Measurements from ENCODE around the gene GAGE10. TPM values are rescaled to one million over a fixed set of nuclear protein-coding genes. Genes with fewer than 3 reads are reported as not detected.

Gene GAGE10
- polyA plus RNA-seq, 2 of the 4 experiments (the other 2 are of a cell fraction): not detected

DNA sequence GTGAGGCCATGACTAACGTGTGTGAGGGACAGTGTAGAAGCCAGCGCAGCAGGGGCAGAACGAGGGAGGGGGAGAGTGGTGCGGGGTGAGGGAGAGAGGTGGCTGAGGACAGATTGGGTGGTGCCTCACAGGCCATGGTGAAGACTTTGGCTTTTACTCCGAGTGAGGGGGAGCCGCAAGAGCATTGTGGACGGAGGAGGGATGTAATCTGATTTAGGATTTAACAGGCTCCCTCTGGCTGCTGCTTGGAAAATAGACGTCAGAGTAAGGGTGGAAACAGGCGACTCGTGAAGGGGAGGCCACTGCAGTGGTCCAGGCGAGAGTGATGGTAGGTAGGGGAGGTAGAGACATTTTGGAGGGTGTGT lies 20.8 kb upstream of the GAGE10 start:
- CTCF ChIA-PET: no interaction called here
- DNase-seq (ENCODE audit: low read depth in 1 of 2, low spot score in 1 of 2) (peak in 1 of 2 experiments; percentile 38), ATAC-seq (peak; percentile 87 to 91), FAIRE-seq (no peak)
- no peak overlapping the region for H3K4me2 ChIP-seq
- POLR2A ChIA-PET: no interaction called here
- no peak overlapping the region for H3K4me3 ChIP-seq
- TF ChIP-seq RFX5 (IDR thresholded peaks at IDR 0.05): peak; percentile 73
- TF ChIP-seq RAD21 (conservative IDR thresholded peaks at IDR 0.05 in 1 of 2, IDR thresholded peaks at IDR 0.05 in 1 of 2): peak; percentile 10 to 11; a peak in 1 of 5 replicates
- TF ChIP-seq NPAS2 (CRISPR knock-in tag; IDR thresholded peaks at IDR 0.05; ENCODE audit: borderline replicate concordance): no peak
- TF ChIP-seq, protein P1, sequence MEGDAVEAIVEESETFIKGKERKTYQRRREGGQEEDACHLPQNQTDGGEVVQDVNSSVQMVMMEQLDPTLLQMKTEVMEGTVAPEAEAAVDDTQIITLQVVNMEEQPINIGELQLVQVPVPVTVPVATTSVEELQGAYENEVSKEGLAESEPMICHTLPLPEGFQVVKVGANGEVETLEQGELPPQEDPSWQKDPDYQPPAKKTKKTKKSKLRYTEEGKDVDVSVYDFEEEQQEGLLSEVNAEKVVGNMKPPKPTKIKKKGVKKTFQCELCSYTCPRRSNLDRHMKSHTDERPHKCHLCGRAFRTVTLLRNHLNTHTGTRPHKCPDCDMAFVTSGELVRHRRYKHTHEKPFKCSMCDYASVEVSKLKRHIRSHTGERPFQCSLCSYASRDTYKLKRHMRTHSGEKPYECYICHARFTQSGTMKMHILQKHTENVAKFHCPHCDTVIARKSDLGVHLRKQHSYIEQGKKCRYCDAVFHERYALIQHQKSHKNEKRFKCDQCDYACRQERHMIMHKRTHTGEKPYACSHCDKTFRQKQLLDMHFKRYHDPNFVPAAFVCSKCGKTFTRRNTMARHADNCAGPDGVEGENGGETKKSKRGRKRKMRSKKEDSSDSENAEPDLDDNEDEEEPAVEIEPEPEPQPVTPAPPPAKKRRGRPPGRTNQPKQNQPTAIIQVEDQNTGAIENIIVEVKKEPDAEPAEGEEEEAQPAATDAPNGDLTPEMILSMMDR (IDR thresholded peaks at IDR 0.05): 0 out of 3 replicates have a peak, but pooled peaks have one; percentile 13
- no peaks in the 10 kb centered on the region for H3K9me3 ChIP-seq
- 53% methylated on average over 11 of the region's 11 CpGs for WGBS (ENCODE audit: missing lambda C conversion rate)
- H3K4me1 ChIP-seq: no peaks in the 10 kb centered on the region
- H3K27ac ChIP-seq: no peak overlapping the region

DNA sequence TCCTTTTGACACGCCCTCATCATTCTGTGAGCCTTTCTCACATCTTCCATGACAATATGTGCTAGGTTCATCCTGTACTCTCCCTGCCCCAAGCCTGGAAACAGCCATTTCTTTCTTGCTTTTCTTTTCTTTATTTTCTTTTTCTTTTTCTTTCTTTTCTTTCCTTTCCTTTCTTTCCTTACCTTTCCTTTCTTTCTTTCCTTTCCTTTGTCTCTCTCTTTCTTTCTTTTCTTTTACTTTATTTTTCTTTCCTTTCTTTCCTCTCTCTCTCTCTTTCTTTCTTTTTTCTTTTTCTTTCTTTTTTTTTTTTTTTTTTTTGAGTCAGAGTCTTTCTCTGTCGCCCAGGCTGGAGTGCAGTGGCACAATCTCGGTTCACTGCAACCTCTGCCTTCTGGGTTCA lies 19.2 kb upstream of the GAGE10 start:
- Histone ChIP-seq H3K4me2 (no peak overlapping the region), H3K9me3 (no peaks in the 10 kb centered on the region), H3K4me3 (no peak overlapping the region), H3K27ac (no peak overlapping the region), H3K4me1 (no peaks in the 10 kb centered on the region)
- ATAC-seq: no peak
- peak; percentile 46 for FAIRE-seq
- ChIA-PET POLR2A (no interaction called here), CTCF (interaction anchor here (1.0 kb wide), 1 partner anchor 23 kb away, joined by 3 read pairs; no protein-coding TSS in a partner anchor)
- no peak for DNase-seq (ENCODE audit: low read depth in 1 of 2, low spot score in 1 of 2)
- TF ChIP-seq CBX8 (IDR thresholded peaks at IDR 0.05) (no peak), POLR2A (IDR thresholded peaks at IDR 0.05; ENCODE audit: low read length) (no peak)
- 62% methylated on average over 3 of the region's 3 CpGs for WGBS (ENCODE audit: missing lambda C conversion rate)

DNA sequence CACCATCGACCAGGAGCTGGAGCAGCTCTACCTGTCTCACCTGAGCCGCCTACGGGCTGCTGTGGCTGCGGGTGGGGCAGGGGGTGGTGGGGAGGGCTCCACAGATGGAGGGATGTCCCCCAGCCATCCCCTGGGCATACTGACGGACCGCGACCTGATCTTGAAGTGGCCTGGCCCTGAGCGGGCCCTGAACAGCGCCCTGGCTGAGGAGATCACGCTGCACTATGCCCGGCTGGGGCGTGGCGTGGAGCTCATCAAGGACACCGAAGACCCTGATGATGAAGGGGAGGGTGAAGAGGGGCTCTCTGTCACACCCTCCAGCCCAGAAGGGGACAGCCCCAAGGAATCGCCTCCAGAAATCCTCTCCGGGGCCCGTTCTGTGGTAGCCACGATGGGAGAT lies 17.3 kb upstream of the GAGE10 start:
- TF ChIP-seq MAFK (IDR thresholded peaks at IDR 0.05; ENCODE audit: partially characterized antibody): no peak
- no peak for TF ChIP-seq HDAC2 (IDR thresholded peaks at IDR 0.05)
- H3K27ac ChIP-seq: no peak overlapping the region
- ATAC-seq (no peak), DNase-seq (ENCODE audit: low read depth in 1 of 2, low spot score in 1 of 2) (no peak), FAIRE-seq (no peak)
- H3K9me3 ChIP-seq: no peaks in the 10 kb centered on the region
- no peak overlapping the region for H3K4me3 ChIP-seq
- ChIA-PET POLR2A (interaction anchor here (0.6 kb wide), 1 partner anchor 90 kb away, joined by 4 read pairs; no protein-coding TSS in a partner anchor), CTCF (interaction anchor here (0.6 kb wide), 1 partner anchor 102 kb away, joined by 3 read pairs; no protein-coding TSS in a partner anchor)
- H3K4me2 ChIP-seq: no peak overlapping the region
- 91% methylated on average over 15 of the region's 18 CpGs for WGBS (ENCODE audit: missing lambda C conversion rate)
- no peaks in the 10 kb centered on the region for H3K4me1 ChIP-seq

DNA sequence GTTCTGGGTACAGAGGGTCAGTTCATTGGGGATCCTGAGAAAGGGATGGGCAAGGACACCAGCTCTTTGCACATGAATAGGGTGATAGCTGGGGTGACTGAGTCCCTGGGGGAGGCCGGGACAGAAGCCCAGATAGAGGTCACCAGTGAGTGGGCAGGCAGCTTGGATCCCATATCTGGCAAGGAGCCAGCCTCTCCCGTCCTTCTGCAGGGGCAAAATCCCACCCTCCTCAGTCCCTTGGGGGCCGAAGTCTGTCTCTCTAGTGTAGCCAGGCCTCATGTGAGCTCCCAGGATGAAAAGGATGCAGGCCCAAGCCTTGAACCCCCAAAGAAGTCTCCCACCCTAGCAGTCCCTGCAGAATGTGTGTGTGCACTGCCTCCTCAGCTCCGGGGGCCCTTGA lies 16.9 kb upstream of the GAGE10 start:
- CTCF ChIA-PET: interaction anchor here (0.6 kb wide), 1 partner anchor 102 kb away, joined by 3 read pairs; no protein-coding TSS in a partner anchor
- no peak for TF ChIP-seq CHD4 (IDR thresholded peaks at IDR 0.05; ENCODE audit: borderline replicate concordance)
- TF ChIP-seq KDM1A (IDR thresholded peaks at IDR 0.05; ENCODE audit: low read depth): no peak
- TF ChIP-seq HEYL (CRISPR knock-in tag; IDR thresholded peaks at IDR 0.05): no peak
- no peak for TF ChIP-seq TP53 (CRISPR knock-in tag; IDR thresholded peaks at IDR 0.05)
- FAIRE-seq: no peak
- Histone ChIP-seq H3K27ac (no peak overlapping the region), H3K9me3 (no peaks in the 10 kb centered on the region), H3K4me2 (no peak overlapping the region), H3K4me3 (no peak overlapping the region), H3K4me1 (no peaks in the 10 kb centered on the region)
- DNase-seq (ENCODE audit: low read depth in 1 of 2, low spot score in 1 of 2): no peak
- ATAC-seq: no peak
- 80% methylated on average over 1 of the region's 4 CpGs for WGBS (ENCODE audit: missing lambda C conversion rate)
- POLR2A ChIA-PET: no interaction called here

DNA sequence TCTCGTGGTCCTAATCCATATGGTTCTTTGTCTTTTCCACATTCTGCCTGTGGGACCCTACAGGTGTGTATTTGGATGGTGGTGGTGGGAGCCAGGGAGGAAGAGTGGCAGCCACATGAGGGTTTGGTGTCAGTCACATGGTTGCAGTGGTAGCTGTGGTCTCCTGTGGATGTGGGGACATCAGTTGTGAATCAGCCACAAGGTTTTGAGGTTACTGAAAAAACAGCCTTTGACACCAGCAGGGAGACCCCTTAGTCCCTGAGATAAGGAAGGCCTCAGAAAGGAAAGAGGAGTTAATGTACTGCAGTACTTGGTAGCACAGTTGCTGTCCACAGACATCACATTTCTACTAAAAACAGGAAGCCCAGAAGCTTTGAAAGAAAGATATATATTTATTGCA lies 15.8 kb upstream of the GAGE10 start:
- no peak for DNase-seq (ENCODE audit: low read depth in 1 of 2, low spot score in 1 of 2)
- Histone ChIP-seq H3K4me1 (no peaks in the 10 kb centered on the region), H3K27ac (no peak overlapping the region), H3K4me2 (no peak overlapping the region), H3K4me3 (no peak overlapping the region), H3K9me3 (no peaks in the 10 kb centered on the region)
- POLR2A ChIA-PET: no interaction called here
- CTCF ChIA-PET: interaction anchor here (0.9 kb wide), 1 partner anchor 96 kb away, joined by 3 read pairs; no protein-coding TSS in a partner anchor
- no peak for FAIRE-seq
- ATAC-seq: no peak
- WGBS (ENCODE audit: missing lambda C conversion rate): no CpG with 5 or more reads among the region's 1 CpG
- TF ChIP-seq RNF2 (IDR thresholded peaks at IDR 0.05; ENCODE audit: borderline replicate concordance, low read depth): no peak
- TF ChIP-seq, protein P2, sequence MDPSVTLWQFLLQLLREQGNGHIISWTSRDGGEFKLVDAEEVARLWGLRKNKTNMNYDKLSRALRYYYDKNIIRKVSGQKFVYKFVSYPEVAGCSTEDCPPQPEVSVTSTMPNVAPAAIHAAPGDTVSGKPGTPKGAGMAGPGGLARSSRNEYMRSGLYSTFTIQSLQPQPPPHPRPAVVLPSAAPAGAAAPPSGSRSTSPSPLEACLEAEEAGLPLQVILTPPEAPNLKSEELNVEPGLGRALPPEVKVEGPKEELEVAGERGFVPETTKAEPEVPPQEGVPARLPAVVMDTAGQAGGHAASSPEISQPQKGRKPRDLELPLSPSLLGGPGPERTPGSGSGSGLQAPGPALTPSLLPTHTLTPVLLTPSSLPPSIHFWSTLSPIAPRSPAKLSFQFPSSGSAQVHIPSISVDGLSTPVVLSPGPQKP (IDR thresholded peaks at IDR 0.05; ENCODE audit: low read depth, low read length): no peak
- TF ChIP-seq HEYL (CRISPR knock-in tag; IDR thresholded peaks at IDR 0.05): no peak
- no peak for TF ChIP-seq NR3C1 (IDR thresholded peaks at IDR 0.05)
- no peak for TF ChIP-seq HDAC2 (IDR thresholded peaks at IDR 0.05)
- no peak for TF ChIP-seq HOXB13 (CRISPR knock-in tag; IDR thresholded peaks at IDR 0.05; ENCODE audit: low read depth)
- no peak for TF ChIP-seq NFE2L2 (conservative IDR thresholded peaks at IDR 0.05; ENCODE audit: low read length)
- no peak for TF ChIP-seq ZC3H11A (IDR thresholded peaks at IDR 0.05)
- no peak for TF ChIP-seq CBX8 (IDR thresholded peaks at IDR 0.05)
- TF ChIP-seq ESRRA (IDR thresholded peaks at IDR 0.05; ENCODE audit: borderline replicate concordance, low read length): no peak
- TF ChIP-seq, protein P3, sequence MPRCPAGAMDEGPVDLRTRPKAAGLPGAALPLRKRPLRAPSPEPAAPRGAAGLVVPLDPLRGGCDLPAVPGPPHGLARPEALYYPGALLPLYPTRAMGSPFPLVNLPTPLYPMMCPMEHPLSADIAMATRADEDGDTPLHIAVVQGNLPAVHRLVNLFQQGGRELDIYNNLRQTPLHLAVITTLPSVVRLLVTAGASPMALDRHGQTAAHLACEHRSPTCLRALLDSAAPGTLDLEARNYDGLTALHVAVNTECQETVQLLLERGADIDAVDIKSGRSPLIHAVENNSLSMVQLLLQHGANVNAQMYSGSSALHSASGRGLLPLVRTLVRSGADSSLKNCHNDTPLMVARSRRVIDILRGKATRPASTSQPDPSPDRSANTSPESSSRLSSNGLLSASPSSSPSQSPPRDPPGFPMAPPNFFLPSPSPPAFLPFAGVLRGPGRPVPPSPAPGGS (IDR thresholded peaks at IDR 0.05): no peak
- TF ChIP-seq, protein P4, sequence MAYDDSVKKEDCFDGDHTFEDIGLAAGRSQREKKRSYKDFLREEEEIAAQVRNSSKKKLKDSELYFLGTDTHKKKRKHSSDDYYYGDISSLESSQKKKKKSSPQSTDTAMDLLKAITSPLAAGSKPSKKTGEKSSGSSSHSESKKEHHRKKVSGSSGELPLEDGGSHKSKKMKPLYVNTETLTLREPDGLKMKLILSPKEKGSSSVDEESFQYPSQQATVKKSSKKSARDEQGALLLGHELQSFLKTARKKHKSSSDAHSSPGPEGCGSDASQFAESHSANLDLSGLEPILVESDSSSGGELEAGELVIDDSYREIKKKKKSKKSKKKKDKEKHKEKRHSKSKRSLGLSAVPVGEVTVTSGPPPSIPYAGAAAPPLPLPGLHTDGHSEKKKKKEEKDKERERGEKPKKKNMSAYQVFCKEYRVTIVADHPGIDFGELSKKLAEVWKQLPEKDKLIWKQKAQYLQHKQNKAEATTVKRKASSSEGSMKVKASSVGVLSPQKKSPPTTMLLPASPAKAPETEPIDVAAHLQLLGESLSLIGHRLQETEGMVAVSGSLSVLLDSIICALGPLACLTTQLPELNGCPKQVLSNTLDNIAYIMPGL (CRISPR knock-in tag; IDR thresholded peaks at IDR 0.05; ENCODE audit: borderline replicate concordance): no peak
- no peak for TF ChIP-seq RCOR1 (IDR thresholded peaks at IDR 0.05; ENCODE audit: low read depth, low read length)
- TF ChIP-seq HOXB5 (CRISPR knock-in tag; IDR thresholded peaks at IDR 0.05): no peak
- no peak for TF ChIP-seq CHD4 (IDR thresholded peaks at IDR 0.05; ENCODE audit: borderline replicate concordance)
